HepG2 (cell line): Measurements from ENCODE around the gene HYAL1. TPM values are rescaled to one million over a fixed set of nuclear protein-coding genes. Genes with fewer than 3 reads are reported as not detected.

Experiments
- BHLHE40 ChIP-seq: IDR thresholded peaks from 2 replicates; pipeline ENCODE4 v1.6.1; 2011; ENCODE audit warnings: low read length, improper control_type of control experiment
- GTF2F1 ChIP-seq: fragments of 150-350 bp; IDR thresholded peaks from 2 replicates; pipeline ENCODE4 v1.6.1; 2014; ENCODE audit warnings: low read length
- HES4 ChIP-seq: sonication (generic); formaldehyde crosslinking; IDR thresholded peaks from 2 replicates; pipeline ENCODE4 v1.9.0; 2021; ENCODE audit warnings: mild to moderate bottlenecking, missing genetic modification reagents, borderline replicate concordance
- HOXA7 ChIP-seq: sonication (generic); formaldehyde crosslinking; IDR thresholded peaks from 2 replicates; pipeline ENCODE4 v1.8.1; 2022; ENCODE audit warnings: mild to moderate bottlenecking, missing genetic modification reagents, moderate library complexity
- KLF13 ChIP-seq: sonication (generic); formaldehyde crosslinking; IDR thresholded peaks from 2 replicates; pipeline ENCODE4 v1.4.0; 2020; ENCODE audit warnings: mild to moderate bottlenecking, missing genetic modification reagents
- MBD4 ChIP-seq: IDR thresholded peaks from 2 replicates; pipeline ENCODE4 v1.6.1; 2012; ENCODE audit warnings: low read length, inconsistent platforms, borderline replicate concordance
- MXI1 ChIP-seq: IDR thresholded peaks from 3 replicates; pipeline ENCODE4 v1.6.1; 2012; ENCODE audit warnings: low read depth, low read length, inconsistent platforms, borderline replicate concordance
- NFE2L1 ChIP-seq: sonication (generic); formaldehyde crosslinking; IDR thresholded peaks from 2 replicates; pipeline ENCODE4 v1.4.0; 2020; ENCODE audit warnings: missing genetic modification reagents, mild to moderate bottlenecking, borderline replicate concordance
- NFYC ChIP-seq: IDR thresholded peaks from 2 replicates; pipeline ENCODE4 v1.6.1; 2016; ENCODE audit warnings: missing genetic modification reagents, missing compliant biosample characterization
- NKX3-1 ChIP-seq: sonication (generic); formaldehyde crosslinking; IDR thresholded peaks from 2 replicates; pipeline ENCODE4 v1.5.0; 2020; ENCODE audit warnings: missing genetic modification reagents
- PAX8 ChIP-seq: sonication (generic); formaldehyde crosslinking; IDR thresholded peaks from 2 replicates; pipeline ENCODE4 v1.8.0; 2022; ENCODE audit warnings: mild to moderate bottlenecking, missing genetic modification reagents, borderline replicate concordance
- RFXANK ChIP-seq: IDR thresholded peaks from 2 replicates; pipeline ENCODE4 v1.6.1; 2016
- SNRNP70 ChIP-seq: fragments of 200-400 bp; formaldehyde crosslinking; IDR thresholded peaks from 2 replicates; pipeline ENCODE4 v1.6.1; 2017; ENCODE audit warnings: mild to moderate bottlenecking, low read depth, low read length, moderate library complexity
- SP4 ChIP-seq: sonication (generic); formaldehyde crosslinking; IDR thresholded peaks from 2 replicates; pipeline ENCODE4 v1.8.1; 2023; ENCODE audit warnings: mild to moderate bottlenecking, missing genetic modification reagents
- ZBTB21 ChIP-seq: sonication (generic); formaldehyde crosslinking; IDR thresholded peaks from 2 replicates; pipeline ENCODE4 v1.4.0; 2020; ENCODE audit warnings: missing genetic modification reagents
- ZFAT ChIP-seq: sonication (generic); formaldehyde crosslinking; conservative IDR thresholded peaks from 2 replicates; pipeline ENCODE4 v1.8.1; 2023; ENCODE audit warnings: missing genetic modification reagents, inconsistent platforms
- ZNF256 ChIP-seq: sonication (generic); formaldehyde crosslinking; conservative IDR thresholded peaks from 2 replicates; pipeline ENCODE4 v1.4.0; 2020; ENCODE audit warnings: missing genetic modification reagents
- ZNF264 ChIP-seq: sonication (generic); formaldehyde crosslinking; IDR thresholded peaks from 2 replicates; pipeline ENCODE4 v1.4.0; 2020; ENCODE audit warnings: missing genetic modification reagents
- ZNF350 ChIP-seq: sonication (generic); formaldehyde crosslinking; IDR thresholded peaks from 2 replicates; pipeline ENCODE4 v1.4.0; 2020; ENCODE audit warnings: mild to moderate bottlenecking, low read depth, missing genetic modification reagents, borderline replicate concordance
- ZNF354B ChIP-seq: sonication (generic); formaldehyde crosslinking; IDR thresholded peaks from 2 replicates; pipeline ENCODE4 v1.8.0; 2022; ENCODE audit warnings: mild to moderate bottlenecking, missing genetic modification reagents
- ZNF678 ChIP-seq: sonication (generic); formaldehyde crosslinking; IDR thresholded peaks from 2 replicates; pipeline ENCODE4 v1.4.0; 2020; ENCODE audit warnings: mild to moderate bottlenecking, missing genetic modification reagents
- polyA plus RNA-seq, 8 experiments: library from polyadenylated mRNA; depleted of rRNA in 3 of 8; stranded (reverse) in 7 of 8; unstranded in 1 of 8; fragments of >200 nt; fragmentation: Illumina TruSeq in 4 of 8; extraction: Trizol in 4 of 8; gene quantifications; 2 replicates each; pipeline versions ENCODE4 v1.2.1 to v1.2.3, GENCODE V29; 2011 to 2016; ENCODE audit warnings: low read depth in 4 of 8, missing spikeins in 1 of 8, mixed read lengths in 1 of 8; ENCODE audit not compliant: insufficient read depth in 1 of 8
- total RNA-seq, 5 experiments: library from RNA; depleted of rRNA; stranded (reverse); fragments of >200 nt; fragmentation: Illumina TruSeq; extraction: Trizol; gene quantifications; 2 replicates each; pipeline ENCODE4 v1.2.3, GENCODE V29; 2016; ENCODE audit warnings: low read depth in 1 of 5
- TF ChIP-seq, protein P1 (sequence below): IDR thresholded peaks from 2 replicates; pipeline ENCODE4 v1.6.1; 2012; ENCODE audit warnings: low read depth, low read length, improper control_type of control experiment
- TF ChIP-seq, protein P2 (sequence below): sonication (generic); formaldehyde crosslinking; IDR thresholded peaks from 2 replicates; pipeline ENCODE4 v1.8.1; 2023; ENCODE audit warnings: missing genetic modification reagents, inconsistent platforms, borderline replicate concordance
- TF ChIP-seq, protein P3 (sequence below): sonication (generic); formaldehyde crosslinking; IDR thresholded peaks from 2 replicates; pipeline ENCODE4 v1.4.0; 2020; ENCODE audit warnings: missing genetic modification reagents; ENCODE audit errors: not compliant biosample characterization
- TF ChIP-seq, protein P4 (sequence below): sonication (generic); formaldehyde crosslinking; IDR thresholded peaks from 2 replicates; pipeline ENCODE4 v1.9.0; 2021; ENCODE audit warnings: missing genetic modification reagents, mild to moderate bottlenecking, borderline replicate concordance

The HYAL1 gene
- total and polyA plus RNA-seq, 2 of the 13 experiments (the other 11 are each of a cell fraction or from before 2014, with no cell fraction given) = 76.5 to 193 TPM

DNA sequence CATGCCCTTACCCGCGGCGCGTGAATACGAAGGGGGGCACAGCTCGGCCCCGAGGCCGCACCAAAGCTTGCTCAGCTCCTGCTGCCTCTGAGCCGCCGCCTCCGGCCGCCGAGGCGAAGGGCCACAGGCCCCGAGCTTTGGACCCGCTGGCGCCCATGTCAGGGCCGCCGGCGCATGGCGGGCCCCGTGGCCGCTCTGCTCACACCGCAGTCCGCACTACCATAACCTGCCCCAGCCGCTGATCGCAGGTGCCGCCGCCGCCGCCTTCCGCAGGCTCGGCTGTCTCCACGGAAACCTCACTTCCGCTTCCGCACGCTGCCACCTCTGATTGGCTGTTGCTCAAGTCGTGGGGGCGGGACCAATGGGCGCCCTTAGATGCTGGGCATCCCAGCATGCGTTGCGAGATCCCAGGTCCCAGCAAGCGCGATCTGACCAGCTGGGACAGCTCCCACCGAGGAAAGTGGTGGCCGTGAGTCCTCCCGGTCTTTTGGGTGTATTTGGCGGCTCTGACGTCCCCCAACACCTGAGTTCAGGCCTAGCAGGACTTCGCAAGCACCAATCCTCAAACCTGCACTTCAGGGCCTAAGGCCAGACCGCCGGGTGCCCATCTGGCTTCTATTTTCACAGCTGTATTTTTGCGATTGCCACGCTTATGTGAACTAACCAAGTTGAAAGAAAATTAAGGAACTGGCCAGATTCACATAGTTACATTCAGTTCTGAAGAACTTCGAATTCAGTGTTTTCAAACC lies 24.7 kb upstream of the HYAL1 start, which contains the start of gene TUSC2 (continued):
- TF ChIP-seq, protein P1, sequence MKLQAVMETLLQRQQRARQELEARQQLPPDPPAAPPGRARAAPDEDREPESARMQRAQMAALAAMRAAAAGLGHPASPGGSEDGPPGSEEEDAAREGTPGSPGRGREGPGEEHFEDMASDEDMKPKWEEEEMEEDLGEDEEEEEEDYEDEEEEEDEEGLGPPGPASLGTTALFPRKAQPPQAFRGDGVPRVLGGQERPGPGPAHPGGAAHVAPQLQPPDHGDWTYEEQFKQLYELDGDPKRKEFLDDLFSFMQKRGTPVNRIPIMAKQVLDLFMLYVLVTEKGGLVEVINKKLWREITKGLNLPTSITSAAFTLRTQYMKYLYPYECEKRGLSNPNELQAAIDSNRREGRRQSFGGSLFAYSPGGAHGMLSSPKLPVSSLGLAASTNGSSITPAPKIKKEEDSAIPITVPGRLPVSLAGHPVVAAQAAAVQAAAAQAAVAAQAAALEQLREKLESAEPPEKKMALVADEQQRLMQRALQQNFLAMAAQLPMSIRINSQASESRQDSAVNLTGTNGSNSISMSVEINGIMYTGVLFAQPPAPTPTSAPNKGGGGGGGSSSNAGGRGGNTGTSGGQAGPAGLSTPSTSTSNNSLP = no peak
- TF ChIP-seq MXI1 = peak; percentile 90; the same call in 1 of the 3 replicates
- TF ChIP-seq HOXA7 (CRISPR knock-in tag) = no peak
- no peak for TF ChIP-seq SNRNP70
- TF ChIP-seq ZNF256 (CRISPR knock-in tag) = no peak
- no peak for TF ChIP-seq ZNF264
- 0 out of 2 replicates have a peak, but pooled peaks have one; percentile 8 for TF ChIP-seq SP4 (CRISPR knock-in tag)
- TF ChIP-seq ZFAT (CRISPR knock-in tag) = no peak
- peak; percentile 96 for TF ChIP-seq NFYC (CRISPR knock-in tag)
- peak; percentile 39; the same call in 1 of the 2 replicates for TF ChIP-seq NKX3-1
- TF ChIP-seq, protein P2, sequence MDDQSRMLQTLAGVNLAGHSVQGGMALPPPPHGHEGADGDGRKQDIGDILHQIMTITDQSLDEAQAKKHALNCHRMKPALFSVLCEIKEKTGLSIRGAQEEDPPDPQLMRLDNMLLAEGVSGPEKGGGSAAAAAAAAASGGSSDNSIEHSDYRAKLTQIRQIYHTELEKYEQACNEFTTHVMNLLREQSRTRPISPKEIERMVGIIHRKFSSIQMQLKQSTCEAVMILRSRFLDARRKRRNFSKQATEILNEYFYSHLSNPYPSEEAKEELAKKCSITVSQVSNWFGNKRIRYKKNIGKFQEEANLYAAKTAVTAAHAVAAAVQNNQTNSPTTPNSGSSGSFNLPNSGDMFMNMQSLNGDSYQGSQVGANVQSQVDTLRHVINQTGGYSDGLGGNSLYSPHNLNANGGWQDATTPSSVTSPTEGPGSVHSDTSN (CRISPR knock-in tag) = 0 out of 2 replicates have a peak, but pooled peaks have one; percentile 49
- TF ChIP-seq PAX8 (CRISPR knock-in tag) = 0 out of 2 replicates have a peak, but pooled peaks have one; percentile 58
- no peak for TF ChIP-seq NFE2L1 (CRISPR knock-in tag)
- 0 out of 2 replicates have a peak, but pooled peaks have one; percentile 51 for TF ChIP-seq ZNF678
- TF ChIP-seq RFXANK (CRISPR knock-in tag) = no peak
- TF ChIP-seq ZNF354B (CRISPR knock-in tag) = no peak
- no peak for TF ChIP-seq BHLHE40
- TF ChIP-seq MBD4 = no peak
- no peak for TF ChIP-seq HES4
- no peak for TF ChIP-seq KLF13 (CRISPR knock-in tag)
- TF ChIP-seq, protein P3, sequence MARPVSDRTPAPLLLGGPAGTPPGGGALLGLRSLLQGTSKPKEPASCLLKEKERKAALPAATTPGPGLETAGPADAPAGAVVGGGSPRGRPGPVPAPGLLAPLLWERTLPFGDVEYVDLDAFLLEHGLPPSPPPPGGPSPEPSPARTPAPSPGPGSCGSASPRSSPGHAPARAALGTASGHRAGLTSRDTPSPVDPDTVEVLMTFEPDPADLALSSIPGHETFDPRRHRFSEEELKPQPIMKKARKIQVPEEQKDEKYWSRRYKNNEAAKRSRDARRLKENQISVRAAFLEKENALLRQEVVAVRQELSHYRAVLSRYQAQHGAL (CRISPR knock-in tag) = no peak
- TF ChIP-seq GTF2F1 = no peak
- TF ChIP-seq, protein P4, sequence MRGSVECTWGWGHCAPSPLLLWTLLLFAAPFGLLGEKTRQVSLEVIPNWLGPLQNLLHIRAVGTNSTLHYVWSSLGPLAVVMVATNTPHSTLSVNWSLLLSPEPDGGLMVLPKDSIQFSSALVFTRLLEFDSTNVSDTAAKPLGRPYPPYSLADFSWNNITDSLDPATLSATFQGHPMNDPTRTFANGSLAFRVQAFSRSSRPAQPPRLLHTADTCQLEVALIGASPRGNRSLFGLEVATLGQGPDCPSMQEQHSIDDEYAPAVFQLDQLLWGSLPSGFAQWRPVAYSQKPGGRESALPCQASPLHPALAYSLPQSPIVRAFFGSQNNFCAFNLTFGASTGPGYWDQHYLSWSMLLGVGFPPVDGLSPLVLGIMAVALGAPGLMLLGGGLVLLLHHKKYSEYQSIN (CRISPR knock-in tag) = no peak
- TF ChIP-seq ZBTB21 (CRISPR knock-in tag) = no peak
- peak; percentile 70; the same call in 1 of the 2 replicates for TF ChIP-seq ZNF350 (CRISPR knock-in tag)
